NCI-H1105 (cell line): ENCODE measurements around the gene CYP3A7.
"Not testable (repeated sequence)": the region's sequence is repeated elsewhere in the genome, so short reads cannot be mapped to it uniquely, and the experiment has no call there.

Experiments used
- DNase-seq: peaks from one replicate; lab custom pipeline; 2025; lab: John Stamatoyannopoulos, UW

Gene CYP3A7

GRCh38 chr7:99741441-99741795, 6.4 kb upstream of the CYP3A7 start:
- DNase-seq = no peak

- DNase-seq = no peak
Measured at GRCh38 chr7:99740573-99741440, 5.8 kb upstream of the CYP3A7 start.

- no peak for DNase-seq
Measured at GRCh38 chr7:99739699-99740572, 4.9 kb upstream of the CYP3A7 start.

GRCh38 chr7:99737726-99738125, 2.7 kb upstream of the CYP3A7 start:
- no peak for DNase-seq

GRCh38 chr7:99736667-99737066, 1.7 kb upstream of the CYP3A7 start:
- not testable (repeated sequence) for DNase-seq

GRCh38 chr7:99733448-99733847, 1.5 kb downstream of the CYP3A7 start:
- DNase-seq = no peak

- DNase-seq = no peak
Measured at GRCh38 chr7:99733003-99733402, 2.0 kb downstream of the CYP3A7 start.

- DNase-seq = no peak
Measured at GRCh38 chr7:99731638-99732374, 3.2 kb downstream of the CYP3A7 start.

GRCh38 chr7:99730992-99731391, 4.0 kb downstream of the CYP3A7 start:
- DNase-seq = no peak

- DNase-seq = no peak
Measured at GRCh38 chr7:99730238-99730810, 4.7 kb downstream of the CYP3A7 start.

- no peak for DNase-seq
Measured at GRCh38 chr7:99729486-99730237, 5.3 kb downstream of the CYP3A7 start.

GRCh38 chr7:99728615-99729014, 6.4 kb downstream of the CYP3A7 start:
- DNase-seq = no peak

GRCh38 chr7:99723201-99723600, 11.8 kb downstream of the CYP3A7 start:
- DNase-seq = not testable (repeated sequence)

- DNase-seq = no peak
Measured at GRCh38 chr7:99720800-99721595, 14.0 kb downstream of the CYP3A7 start.

- DNase-seq = no peak
Measured at GRCh38 chr7:99719996-99720769, 14.8 kb downstream of the CYP3A7 start.

- no peak for DNase-seq
Measured at GRCh38 chr7:99713995-99714570, 20.9 kb downstream of the CYP3A7 start.

- DNase-seq = no peak
Measured at GRCh38 chr7:99709838-99710578, 25.0 kb downstream of the CYP3A7 start.

GRCh38 chr7:99709260-99709659, 25.7 kb downstream of the CYP3A7 start:
- DNase-seq = no peak

- no peak for DNase-seq
Measured at GRCh38 chr7:99707096-99707495, 27.9 kb downstream of the CYP3A7 start.
